Measurements from ENCODE around the gene CHST9.

The CHST9 gene

GRCh38 chr18:27138079-27138478 is 47.0 kb downstream of the CHST9 start:
- no peak overlapping the region for H3K4me3 ChIP-seq (ENCODE audit: low read depth, low read length)
- no peak for TF ChIP-seq CTCF (IDR thresholded peaks at IDR 0.05; ENCODE audit: low read depth, low read length)

DNA sequence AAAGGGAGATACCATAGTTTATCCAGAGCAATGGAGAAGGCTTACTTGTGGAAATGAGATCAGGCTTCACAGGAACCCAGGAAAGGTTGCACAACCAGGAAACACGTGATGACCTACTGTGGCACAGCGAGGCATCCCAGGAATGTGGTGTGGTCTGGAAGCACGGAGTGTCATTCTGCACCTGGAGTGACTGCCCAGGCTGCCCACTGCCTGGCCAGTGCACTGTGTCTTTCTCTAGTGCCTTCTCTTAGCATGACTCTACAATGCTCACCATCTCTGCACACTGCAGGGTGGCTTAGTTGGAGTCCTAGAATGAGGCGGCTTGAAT is 48.9 kb downstream of the CHST9 start:
- TF ChIP-seq CTCF (IDR thresholded peaks at IDR 0.05; ENCODE audit: low read depth, low read length): no peak

GRCh38 chr18:27135504-27136207 is 49.5 kb downstream of the CHST9 start:
- no peak for TF ChIP-seq CTCF (IDR thresholded peaks at IDR 0.05; ENCODE audit: low read depth, low read length)
- H3K4me3 ChIP-seq (ENCODE audit: low read depth, low read length): no peak overlapping the region

More for the DNA sequence above, 48.9 kb downstream of the CHST9 start:
- no peak overlapping the region for H3K4me3 ChIP-seq (ENCODE audit: low read depth, low read length)

DNA sequence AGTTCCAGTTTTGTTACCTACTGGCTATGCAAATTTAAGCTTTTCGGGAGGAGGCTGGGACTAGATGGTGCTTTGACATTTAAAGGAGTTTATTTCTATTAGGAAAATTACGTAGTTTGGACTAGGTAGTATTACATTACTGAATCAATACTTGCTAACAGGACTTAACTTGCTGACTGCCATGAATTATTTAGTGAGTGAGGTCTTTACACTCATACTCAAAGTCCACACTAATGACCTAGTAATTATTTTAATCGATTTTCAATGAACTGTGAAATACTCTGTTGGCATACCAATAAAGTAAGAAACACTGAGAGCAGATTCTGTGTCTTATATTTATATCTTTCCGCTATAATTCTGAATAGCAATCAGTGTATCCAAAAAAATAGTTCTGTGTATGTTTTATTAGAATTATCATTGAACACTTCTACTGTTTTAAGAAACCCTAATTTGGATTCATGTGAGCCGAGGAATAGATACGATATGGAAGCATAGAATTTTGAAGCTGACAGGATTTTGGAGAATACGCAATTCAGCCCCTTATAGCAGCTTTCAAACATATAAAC is 55.0 kb downstream of the CHST9 start:
- TF ChIP-seq CTCF (IDR thresholded peaks at IDR 0.05; ENCODE audit: low read depth, low read length): no peak

GRCh38 chr18:27124196-27124595 is 60.9 kb downstream of the CHST9 start:
- TF ChIP-seq CTCF (IDR thresholded peaks at IDR 0.05; ENCODE audit: low read depth, low read length): no peak
- H3K4me3 ChIP-seq (ENCODE audit: low read depth, low read length): no peak overlapping the region

More for the DNA sequence above, 55.0 kb downstream of the CHST9 start:
- no peak overlapping the region for H3K4me3 ChIP-seq (ENCODE audit: low read depth, low read length)

DNA sequence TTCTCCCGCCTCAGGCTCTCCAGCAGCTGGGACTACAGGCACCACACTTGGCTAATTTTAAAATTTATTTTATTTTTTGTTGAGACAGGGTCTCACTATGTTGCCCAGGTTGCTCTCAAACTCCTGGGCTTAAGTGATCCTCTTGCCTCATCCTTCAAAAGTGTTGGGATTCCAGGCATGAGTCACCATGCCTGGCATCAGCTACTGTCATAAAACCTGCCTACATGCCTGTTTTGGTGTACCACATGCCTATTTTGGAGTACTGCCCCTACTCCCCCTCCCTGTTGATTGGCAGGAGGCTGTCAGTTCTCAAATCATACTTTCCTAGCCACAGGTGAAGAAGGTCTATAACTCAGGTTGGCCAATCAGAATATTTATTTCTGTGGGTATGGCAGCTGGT is 64.0 kb downstream of the CHST9 start:
- no peak overlapping the region for H3K4me3 ChIP-seq (ENCODE audit: low read depth, low read length)
- TF ChIP-seq CTCF (IDR thresholded peaks at IDR 0.05; ENCODE audit: low read depth, low read length): no peak

- no peak for TF ChIP-seq CTCF (IDR thresholded peaks at IDR 0.05; ENCODE audit: low read depth, low read length)
- no peak overlapping the region for H3K4me3 ChIP-seq (ENCODE audit: low read depth, low read length)
Observed at GRCh38 chr18:27120246-27120645, 64.9 kb downstream of the CHST9 start.

All from WI38 (cell line).